ENCODE measurements around the gene OMD. TPM values are rescaled to one million over a fixed set of nuclear protein-coding genes. Genes with fewer than 3 reads are reported as not detected.

The OMD gene
- total and polyA plus RNA-seq, 9 of the 15 experiments (the other 6 are each of a cell fraction or from before 2014, with no cell fraction given): 0.21 TPM; not detected in 8

DNA sequence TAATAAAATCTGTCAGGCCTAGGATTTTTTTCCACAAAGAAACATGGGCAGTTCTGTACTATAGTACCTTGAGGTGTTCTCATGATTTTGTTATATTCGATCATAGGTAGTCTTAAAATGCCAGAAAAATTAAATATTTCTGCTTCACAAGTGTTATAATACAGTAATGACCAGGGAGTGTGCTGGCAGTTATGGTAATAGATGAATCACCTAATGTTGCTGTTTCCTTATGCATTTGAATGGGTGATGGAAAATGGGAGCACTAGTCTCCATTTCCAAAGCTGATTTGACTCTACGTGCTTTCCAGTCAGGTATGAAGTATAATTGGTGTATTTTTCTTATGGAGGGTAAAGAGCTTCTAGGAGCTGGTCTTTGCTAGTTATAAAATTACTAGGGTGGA is 43.7 kb downstream of the OMD start:
- Histone ChIP-seq H4K20me1 (replicated peaks; ENCODE audit: control insufficient read depth, insufficient read depth, low read length) (no peaks in the 10 kb centered on the region), H3K9me1 (ENCODE audit: control insufficient read depth, insufficient read depth, low read length) (no peaks in the 10 kb centered on the region), H3K36me3 (ENCODE audit: control insufficient read depth, insufficient read depth, low read length) (no peaks in the 10 kb centered on the region), H3K4me1 (replicated peaks in 1 of 2; ENCODE audit: control insufficient read depth in 2 of 2, insufficient read depth in 2 of 2, low read length in 2 of 2) (no peaks in the 10 kb centered on the region; a peak in 2 of 5 replicates), H3K27ac (ENCODE audit: extremely low read depth, low read depth, low read length) (no peak overlapping the region), H3K4me3 (no peak overlapping the region), H3K79me2 (ENCODE audit: control insufficient read depth, insufficient read depth, low read length) (no peaks in the 10 kb centered on the region), H3K9ac (ENCODE audit: insufficient read depth in 1 of 2, low read depth in 2 of 2, low read length in 2 of 2) (no peak overlapping the region), H3K9me3 (replicated peaks; ENCODE audit: control insufficient read depth, insufficient read depth, low read depth, low read length) (no peaks in the 10 kb centered on the region; the same call in 1 of the 2 replicates), H2AFZ (ENCODE audit: low read depth, low read length) (no peak overlapping the region), H3K4me2 (ENCODE audit: insufficient read depth, low read length) (no peak overlapping the region), H3K27me3 (ENCODE audit: control insufficient read depth in 2 of 2, insufficient read depth in 2 of 2, low read length in 2 of 2) (no peaks in the 10 kb centered on the region)
- POLR2A ChIA-PET: no interaction called here
- no TSS peak for BruUV-seq (replicated peaks)
- FAIRE-seq (no peak), DNase-seq (ENCODE audit: extremely low read depth in 1 of 4, low spot score in 3 of 4) (no peak), ATAC-seq (no peak)
- CTCF ChIA-PET (ENCODE audit: low intra/inter-chr PET ratio): no interaction called here
- intact Hi-C loops (cut with micrococcal nuclease) (no loop called here), in situ Hi-C loops (cut with MboI) (no loop called here)
- 89% methylated on average over 2 of the region's 2 CpGs for WGBS (ENCODE audit: insufficient coverage, low coverage, missing lambda C conversion rate)
- TF ChIP-seq U2AF2 (optimal IDR thresholded peaks at IDR 0.05; ENCODE audit: low read depth, low read length): no peak
- TF ChIP-seq CCAR2 (IDR thresholded peaks at IDR 0.05; ENCODE audit: low read depth, low read length): no peak
- TF ChIP-seq MEIS2 (IDR thresholded peaks at IDR 0.05; ENCODE audit: partially characterized antibody): no peak
- no peak for TF ChIP-seq TCFL5 (CRISPR knock-in tag; conservative IDR thresholded peaks at IDR 0.05)
- TF ChIP-seq, protein P1, sequence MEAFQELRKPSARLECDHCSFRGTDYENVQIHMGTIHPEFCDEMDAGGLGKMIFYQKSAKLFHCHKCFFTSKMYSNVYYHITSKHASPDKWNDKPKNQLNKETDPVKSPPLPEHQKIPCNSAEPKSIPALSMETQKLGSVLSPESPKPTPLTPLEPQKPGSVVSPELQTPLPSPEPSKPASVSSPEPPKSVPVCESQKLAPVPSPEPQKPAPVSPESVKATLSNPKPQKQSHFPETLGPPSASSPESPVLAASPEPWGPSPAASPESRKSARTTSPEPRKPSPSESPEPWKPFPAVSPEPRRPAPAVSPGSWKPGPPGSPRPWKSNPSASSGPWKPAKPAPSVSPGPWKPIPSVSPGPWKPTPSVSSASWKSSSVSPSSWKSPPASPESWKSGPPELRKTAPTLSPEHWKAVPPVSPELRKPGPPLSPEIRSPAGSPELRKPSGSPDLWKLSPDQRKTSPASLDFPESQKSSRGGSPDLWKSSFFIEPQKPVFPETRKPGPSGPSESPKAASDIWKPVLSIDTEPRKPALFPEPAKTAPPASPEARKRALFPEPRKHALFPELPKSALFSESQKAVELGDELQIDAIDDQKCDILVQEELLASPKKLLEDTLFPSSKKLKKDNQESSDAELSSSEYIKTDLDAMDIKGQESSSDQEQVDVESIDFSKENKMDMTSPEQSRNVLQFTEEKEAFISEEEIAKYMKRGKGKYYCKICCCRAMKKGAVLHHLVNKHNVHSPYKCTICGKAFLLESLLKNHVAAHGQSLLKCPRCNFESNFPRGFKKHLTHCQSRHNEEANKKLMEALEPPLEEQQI (IDR thresholded peaks at IDR 0.05): no peak
- TF ChIP-seq PHB2 (IDR thresholded peaks at IDR 0.05; ENCODE audit: low read depth): no peak
- TF ChIP-seq, protein P2, sequence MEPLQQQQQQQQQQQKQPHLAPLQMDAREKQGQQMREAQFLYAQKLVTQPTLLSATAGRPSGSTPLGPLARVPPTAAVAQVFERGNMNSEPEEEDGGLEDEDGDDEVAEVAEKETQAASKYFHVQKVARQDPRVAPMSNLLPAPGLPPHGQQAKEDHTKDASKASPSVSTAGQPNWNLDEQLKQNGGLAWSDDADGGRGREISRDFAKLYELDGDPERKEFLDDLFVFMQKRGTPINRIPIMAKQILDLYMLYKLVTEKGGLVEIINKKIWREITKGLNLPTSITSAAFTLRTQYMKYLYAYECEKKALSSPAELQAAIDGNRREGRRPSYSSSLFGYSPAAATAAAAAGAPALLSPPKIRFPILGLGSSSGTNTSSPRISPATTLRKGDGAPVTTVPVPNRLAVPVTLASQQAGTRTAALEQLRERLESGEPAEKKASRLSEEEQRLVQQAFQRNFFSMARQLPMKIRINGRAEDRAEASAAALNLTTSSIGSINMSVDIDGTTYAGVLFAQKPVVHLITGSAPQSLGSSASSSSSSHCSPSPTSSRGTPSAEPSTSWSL (CRISPR knock-in tag; IDR thresholded peaks at IDR 0.05; ENCODE audit: borderline replicate concordance): no peak
- TF ChIP-seq, protein P3, sequence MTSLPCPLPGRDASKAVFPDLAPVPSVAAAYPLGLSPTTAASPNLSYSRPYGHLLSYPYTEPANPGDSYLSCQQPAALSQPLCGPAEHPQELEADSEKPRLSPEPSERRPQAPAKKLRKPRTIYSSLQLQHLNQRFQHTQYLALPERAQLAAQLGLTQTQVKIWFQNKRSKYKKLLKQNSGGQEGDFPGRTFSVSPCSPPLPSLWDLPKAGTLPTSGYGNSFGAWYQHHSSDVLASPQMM (CRISPR knock-in tag; IDR thresholded peaks at IDR 0.05): no peak
